SU-DHL-6 (cell line): ENCODE measurements around the gene CLEC9A.

Experiments used
- EZH2phosphoT487 ChIP-seq: fragments of 200-600 bp; sonication (generic), shearing (Covaris generic); conservative IDR thresholded peaks from 2 replicates; pipeline ENCODE4 v1.6.1; 2018; ENCODE audit warnings: mild to moderate bottlenecking, antibody characterized with exemption, low read length, moderate library complexity, mixed read lengths
- TF ChIP-seq, protein P1 (sequence below): fragments of 200-600 bp; sonication (generic); IDR thresholded peaks from one replicate; pipeline ENCODE4 v1.5.1; 2017; ENCODE audit warnings: antibody characterized with exemption, mild to moderate bottlenecking, low read length, moderate library complexity; ENCODE audit not compliant: insufficient read depth, poor library complexity, severe bottlenecking

DNA sequence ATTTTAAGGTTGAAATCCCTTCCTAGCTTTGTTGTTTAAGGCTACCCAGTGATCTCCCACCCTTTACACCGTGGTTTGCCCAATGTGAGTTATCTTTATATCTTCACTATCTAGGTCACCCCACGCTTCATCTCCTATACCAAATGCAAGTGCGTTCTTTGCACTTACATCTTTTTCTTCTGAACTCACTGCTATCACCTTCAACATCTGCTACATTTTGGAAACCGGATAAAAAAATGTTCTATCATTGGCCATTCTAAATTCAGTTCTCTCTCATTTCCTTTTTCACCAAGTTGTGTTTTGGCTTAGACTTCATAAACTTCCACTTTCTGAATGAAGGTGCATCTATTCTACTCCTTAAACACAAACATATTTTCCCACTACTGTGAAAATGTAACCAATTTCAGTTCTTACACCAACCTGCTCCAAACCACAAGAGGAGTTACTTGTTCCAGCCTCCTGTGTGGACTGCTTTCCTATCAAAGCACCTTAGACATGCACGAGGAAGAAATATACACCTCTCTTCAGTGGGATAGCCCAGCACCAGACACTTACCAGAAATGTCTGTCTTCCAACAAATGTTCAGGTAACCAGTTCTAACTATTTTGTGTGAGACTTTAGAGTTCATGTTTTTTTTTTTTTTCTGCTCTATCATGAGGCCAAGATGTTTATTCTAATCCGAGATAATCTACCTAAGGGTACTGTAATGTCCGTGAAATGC, 21.9 kb downstream of the CLEC9A start:
- TF ChIP-seq, protein P1, sequence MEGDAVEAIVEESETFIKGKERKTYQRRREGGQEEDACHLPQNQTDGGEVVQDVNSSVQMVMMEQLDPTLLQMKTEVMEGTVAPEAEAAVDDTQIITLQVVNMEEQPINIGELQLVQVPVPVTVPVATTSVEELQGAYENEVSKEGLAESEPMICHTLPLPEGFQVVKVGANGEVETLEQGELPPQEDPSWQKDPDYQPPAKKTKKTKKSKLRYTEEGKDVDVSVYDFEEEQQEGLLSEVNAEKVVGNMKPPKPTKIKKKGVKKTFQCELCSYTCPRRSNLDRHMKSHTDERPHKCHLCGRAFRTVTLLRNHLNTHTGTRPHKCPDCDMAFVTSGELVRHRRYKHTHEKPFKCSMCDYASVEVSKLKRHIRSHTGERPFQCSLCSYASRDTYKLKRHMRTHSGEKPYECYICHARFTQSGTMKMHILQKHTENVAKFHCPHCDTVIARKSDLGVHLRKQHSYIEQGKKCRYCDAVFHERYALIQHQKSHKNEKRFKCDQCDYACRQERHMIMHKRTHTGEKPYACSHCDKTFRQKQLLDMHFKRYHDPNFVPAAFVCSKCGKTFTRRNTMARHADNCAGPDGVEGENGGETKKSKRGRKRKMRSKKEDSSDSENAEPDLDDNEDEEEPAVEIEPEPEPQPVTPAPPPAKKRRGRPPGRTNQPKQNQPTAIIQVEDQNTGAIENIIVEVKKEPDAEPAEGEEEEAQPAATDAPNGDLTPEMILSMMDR, result no peak
- no peak for TF ChIP-seq EZH2phosphoT487
